ENCODE results near the gene MRPL9.

DNA sequence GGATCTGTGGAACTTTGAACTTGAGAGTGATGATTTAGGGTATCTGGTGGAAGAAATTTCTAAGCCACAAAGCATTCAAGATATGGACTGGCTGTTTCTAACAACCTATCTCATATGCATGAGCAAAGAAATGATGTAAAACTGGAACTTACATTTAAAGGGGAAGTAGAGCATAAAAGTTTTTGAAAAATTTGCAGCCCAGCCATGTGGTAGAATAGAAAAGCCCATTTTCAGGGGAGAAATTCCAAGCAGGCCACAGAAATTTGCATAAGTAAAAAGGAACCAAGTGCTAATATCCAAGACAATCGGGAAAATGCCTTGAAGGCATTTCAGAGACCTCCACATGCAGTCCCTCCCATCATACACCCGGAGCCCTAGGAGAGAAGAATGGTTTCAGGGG, 26.3 kb downstream of the MRPL9 start:
- TF ChIP-seq, protein P1, sequence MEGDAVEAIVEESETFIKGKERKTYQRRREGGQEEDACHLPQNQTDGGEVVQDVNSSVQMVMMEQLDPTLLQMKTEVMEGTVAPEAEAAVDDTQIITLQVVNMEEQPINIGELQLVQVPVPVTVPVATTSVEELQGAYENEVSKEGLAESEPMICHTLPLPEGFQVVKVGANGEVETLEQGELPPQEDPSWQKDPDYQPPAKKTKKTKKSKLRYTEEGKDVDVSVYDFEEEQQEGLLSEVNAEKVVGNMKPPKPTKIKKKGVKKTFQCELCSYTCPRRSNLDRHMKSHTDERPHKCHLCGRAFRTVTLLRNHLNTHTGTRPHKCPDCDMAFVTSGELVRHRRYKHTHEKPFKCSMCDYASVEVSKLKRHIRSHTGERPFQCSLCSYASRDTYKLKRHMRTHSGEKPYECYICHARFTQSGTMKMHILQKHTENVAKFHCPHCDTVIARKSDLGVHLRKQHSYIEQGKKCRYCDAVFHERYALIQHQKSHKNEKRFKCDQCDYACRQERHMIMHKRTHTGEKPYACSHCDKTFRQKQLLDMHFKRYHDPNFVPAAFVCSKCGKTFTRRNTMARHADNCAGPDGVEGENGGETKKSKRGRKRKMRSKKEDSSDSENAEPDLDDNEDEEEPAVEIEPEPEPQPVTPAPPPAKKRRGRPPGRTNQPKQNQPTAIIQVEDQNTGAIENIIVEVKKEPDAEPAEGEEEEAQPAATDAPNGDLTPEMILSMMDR (conservative IDR thresholded peaks at IDR 0.05): no peak
- no peak for TF ChIP-seq ZFX (IDR thresholded peaks at IDR 0.05)
